Astrocyte (in vitro differentiated cells and primary cell): ENCODE results near the gene DNLZ. TPM values are rescaled to one million over a fixed set of nuclear protein-coding genes. Genes with fewer than 3 reads are reported as not detected.

Experiments
- DNase-seq: peaks from one replicate; pipeline ENCODE4 v3.0.0-alpha.2; 2010; ENCODE audit warnings: low read depth
- FAIRE-seq: peaks from 2 replicates; lab custom pipeline; 2011; peaks lifted over from hg19 to GRCh38; lab: Jason Lieb, UNC
- H2AFZ ChIP-seq: 2 replicates; pipeline ENCODE4 v1.6.0; 2012; ENCODE audit warnings: low read depth, low read length, inconsistent platforms
- H3K27ac ChIP-seq: 2 replicates; pipeline ENCODE4 v1.5.1; 2011; ENCODE audit warnings: low read depth, low read length, inconsistent platforms
- H3K27me3 ChIP-seq: 2 replicates; pipeline ENCODE4 v1.6.0; 2011; ENCODE audit warnings: low read length, inconsistent platforms; ENCODE audit not compliant: insufficient read depth
- H3K36me3 ChIP-seq: 2 replicates; pipeline ENCODE4 v1.5.1; 2011; ENCODE audit warnings: low read length, inconsistent platforms; ENCODE audit not compliant: insufficient read depth
- H3K4me1 ChIP-seq: 2 replicates; pipeline ENCODE4 v1.5.1; 2011; ENCODE audit warnings: low read length, inconsistent platforms; ENCODE audit not compliant: insufficient read depth
- H3K4me2 ChIP-seq: 2 replicates; pipeline ENCODE4 v1.6.0; 2012; ENCODE audit warnings: low read length, inconsistent platforms
- H3K4me3 ChIP-seq: 2 replicates; pipeline ENCODE4 v1.5.1; 2011; ENCODE audit warnings: low read depth, mild to moderate bottlenecking, low read length, inconsistent platforms; ENCODE audit not compliant: insufficient read depth
- H3K79me2 ChIP-seq: 2 replicates; pipeline ENCODE4 v1.6.0; 2012; ENCODE audit warnings: mild to moderate bottlenecking, low read length, inconsistent platforms; ENCODE audit not compliant: insufficient read depth
- H3K9ac ChIP-seq: 2 replicates; pipeline ENCODE4 v1.6.0; 2012; ENCODE audit warnings: mild to moderate bottlenecking, low read length, inconsistent platforms
- H3K9me3 ChIP-seq: 2 replicates; pipeline ENCODE4 v1.5.1; 2012; ENCODE audit warnings: low read depth, mild to moderate bottlenecking, low read length, inconsistent platforms; ENCODE audit not compliant: insufficient read depth
- H4K20me1 ChIP-seq: 2 replicates; pipeline ENCODE4 v1.6.0; 2012; ENCODE audit warnings: low read length, inconsistent platforms; ENCODE audit not compliant: insufficient read depth
- H3K27ac Mint-ChIP-seq: one replicate; pipeline ENCODE4 v1.8.0; 2021; ENCODE audit warnings: mild to moderate bottlenecking, mixed read lengths; ENCODE audit not compliant: unreplicated experiment
- H3K27me3 Mint-ChIP-seq: one replicate; pipeline ENCODE4 v1.8.0; 2021; ENCODE audit warnings: low read depth, mixed read lengths; ENCODE audit not compliant: unreplicated experiment
- H3K36me3 Mint-ChIP-seq: one replicate; pipeline ENCODE4 v1.8.0; 2021; ENCODE audit warnings: low read depth, mixed read lengths; ENCODE audit not compliant: unreplicated experiment
- H3K4me1 Mint-ChIP-seq: one replicate; pipeline ENCODE4 v1.8.0; 2021; ENCODE audit warnings: low read depth, mixed read lengths; ENCODE audit not compliant: unreplicated experiment
- H3K4me3 Mint-ChIP-seq: one replicate; pipeline ENCODE4 v1.8.0; 2021; ENCODE audit warnings: mild to moderate bottlenecking, moderate library complexity, mixed read lengths; ENCODE audit not compliant: unreplicated experiment
- H3K9me3 Mint-ChIP-seq: one replicate; pipeline ENCODE4 v1.8.0; 2021; ENCODE audit warnings: mild to moderate bottlenecking, mixed read lengths; ENCODE audit not compliant: unreplicated experiment
- CTCF ChIP-seq: IDR thresholded peaks from 2 replicates; pipeline ENCODE4 v1.5.1; 2011; ENCODE audit warnings: low read depth, mild to moderate bottlenecking, inconsistent platforms, low read length, moderate library complexity; ENCODE audit not compliant: insufficient read depth
- EZH2 ChIP-seq: IDR thresholded peaks from 2 replicates; pipeline ENCODE4 v1.6.1; 2012; ENCODE audit warnings: mild to moderate bottlenecking, low read length, inconsistent platforms; ENCODE audit not compliant: insufficient read depth
- total RNA-seq: library from RNA; stranded (reverse); gene quantifications from 2 replicates; pipeline ENCODE4 v1.2.1, GENCODE V29; 2021

The DNLZ gene
- total RNA-seq, 1 donor from 2014 or later = 17.4 TPM

- H3K36me3 ChIP-seq = peaks cover 34% of the 10 kb centered on the region
- Mint-ChIP-seq H3K4me1 (no peaks in the 10 kb centered on the region), H3K4me3 (no peak overlapping the region), H3K27me3 (no peaks in the 10 kb centered on the region), H3K36me3 (peaks cover 30% of the 10 kb centered on the region), H3K27ac (no peak overlapping the region), H3K9me3 (no peaks in the 10 kb centered on the region)
- no peak overlapping the region for H3K4me2 ChIP-seq
- H4K20me1 ChIP-seq = peaks cover 17% of the 10 kb centered on the region
- DNase-seq (no peak), FAIRE-seq (no peak)
- H3K4me3 ChIP-seq = no peak overlapping the region
- H3K9me3 ChIP-seq = no peaks in the 10 kb centered on the region
- H3K4me1 ChIP-seq = no peaks in the 10 kb centered on the region
- H3K79me2 ChIP-seq = no peaks in the 10 kb centered on the region
- H3K27ac ChIP-seq = no peak overlapping the region
- no peak overlapping the region for H2AFZ ChIP-seq
- no peak overlapping the region for H3K9ac ChIP-seq
- H3K27me3 ChIP-seq = no peaks in the 10 kb centered on the region
- no peak for TF ChIP-seq CTCF
Measured at GRCh38 chr9:136385015-136385414, 21.5 kb upstream of the DNLZ start.

GRCh38 chr9:136383436-136383835 lies 19.9 kb upstream of the DNLZ start:
- Histone ChIP-seq H2AFZ (no peak overlapping the region), H3K4me1 (no peaks in the 10 kb centered on the region), H3K4me3 (no peak overlapping the region), H3K27ac (no peak overlapping the region), H4K20me1 (peaks cover 5% of the 10 kb centered on the region), H3K9me3 (no peaks in the 10 kb centered on the region), H3K79me2 (no peaks in the 10 kb centered on the region), H3K36me3 (peaks cover 25% of the 10 kb centered on the region), H3K27me3 (no peaks in the 10 kb centered on the region), H3K4me2 (no peak overlapping the region), H3K9ac (no peak overlapping the region)
- no peak for FAIRE-seq
- Mint-ChIP-seq H3K27ac (no peak overlapping the region), H3K4me3 (no peak overlapping the region), H3K9me3 (no peaks in the 10 kb centered on the region), H3K27me3 (no peaks in the 10 kb centered on the region), H3K36me3 (peaks cover 19% of the 10 kb centered on the region), H3K4me1 (no peaks in the 10 kb centered on the region)
- TF ChIP-seq EZH2 = no peak
- no peak for TF ChIP-seq CTCF
- DNase-seq = no peak

GRCh38 chr9:136381966-136382513 lies 18.5 kb upstream of the DNLZ start:
- no peak overlapping the region for H2AFZ ChIP-seq
- H3K36me3 Mint-ChIP-seq = peaks cover 17% of the 10 kb centered on the region
- no peaks in the 10 kb centered on the region for H3K27me3 ChIP-seq
- H3K9ac ChIP-seq = no peak overlapping the region
- H3K4me3 ChIP-seq = no peak overlapping the region
- DNase-seq (no peak), FAIRE-seq (no peak)
- peaks cover 5% of the 10 kb centered on the region for H4K20me1 ChIP-seq
- H3K4me3 Mint-ChIP-seq = no peak overlapping the region
- H3K4me1 ChIP-seq = no peaks in the 10 kb centered on the region
- H3K27ac Mint-ChIP-seq = no peak overlapping the region
- TF ChIP-seq CTCF = no peak
- TF ChIP-seq EZH2 = no peak
- H3K79me2 ChIP-seq = no peaks in the 10 kb centered on the region
- no peaks in the 10 kb centered on the region for H3K27me3 Mint-ChIP-seq
- H3K9me3 Mint-ChIP-seq = no peaks in the 10 kb centered on the region
- H3K4me1 Mint-ChIP-seq = no peaks in the 10 kb centered on the region
- no peaks in the 10 kb centered on the region for H3K9me3 ChIP-seq
- no peak overlapping the region for H3K27ac ChIP-seq
- peaks cover 20% of the 10 kb centered on the region for H3K36me3 ChIP-seq
- H3K4me2 ChIP-seq = no peak overlapping the region
